Measurements from ENCODE around the gene KLHL7.
"Not testable (repeated sequence)": the region's sequence is repeated elsewhere in the genome, so short reads cannot be mapped to it uniquely, and the experiment has no call there.

The KLHL7 gene

GRCh38 chr7:23183279-23184012, 77.9 kb downstream of the KLHL7 start:
- no peak for DNase-seq (ENCODE audit: low read depth)

GRCh38 chr7:23184291-23184690, 78.7 kb downstream of the KLHL7 start:
- no peak for DNase-seq (ENCODE audit: low read depth)

- DNase-seq (ENCODE audit: low read depth) = no peak
Measured at GRCh38 chr7:23184709-23185359, 79.2 kb downstream of the KLHL7 start.

GRCh38 chr7:23185980-23186379, 80.4 kb downstream of the KLHL7 start:
- DNase-seq (ENCODE audit: low read depth) = no peak

- no peak for DNase-seq (ENCODE audit: low read depth)
Measured at GRCh38 chr7:23191022-23191421, 85.4 kb downstream of the KLHL7 start.

- DNase-seq (ENCODE audit: low read depth) = not testable (repeated sequence)
Measured at GRCh38 chr7:23193650-23194227, 88.2 kb downstream of the KLHL7 start.

- no peak for DNase-seq (ENCODE audit: low read depth)
Measured at GRCh38 chr7:23196306-23196705, 90.7 kb downstream of the KLHL7 start.

GRCh38 chr7:23197745-23198144, 92.2 kb downstream of the KLHL7 start:
- not testable (repeated sequence) for DNase-seq (ENCODE audit: low read depth)

GRCh38 chr7:23200331-23200730, 94.7 kb downstream of the KLHL7 start:
- DNase-seq (ENCODE audit: low read depth) = no peak

- no peak for DNase-seq (ENCODE audit: low read depth)
Measured at GRCh38 chr7:23204241-23204640, 98.7 kb downstream of the KLHL7 start.

GRCh38 chr7:23205577-23205908, 100.0 kb downstream of the KLHL7 start:
- no peak for DNase-seq (ENCODE audit: low read depth)

- no peak for DNase-seq (ENCODE audit: low read depth)
Measured at GRCh38 chr7:23205909-23206767, 100.6 kb downstream of the KLHL7 start.

GRCh38 chr7:23207021-23207420, 101.4 kb downstream of the KLHL7 start:
- DNase-seq (ENCODE audit: low read depth) = no peak

GRCh38 chr7:23207884-23208283, 102.3 kb downstream of the KLHL7 start:
- DNase-seq (ENCODE audit: low read depth) = no peak

GRCh38 chr7:23208316-23208715, 102.7 kb downstream of the KLHL7 start:
- DNase-seq (ENCODE audit: low read depth) = no peak

GRCh38 chr7:23210506-23210905, 104.9 kb downstream of the KLHL7 start:
- no peak for DNase-seq (ENCODE audit: low read depth)

GRCh38 chr7:23211589-23211988, 106.0 kb downstream of the KLHL7 start:
- DNase-seq (ENCODE audit: low read depth) = no peak

- no peak for DNase-seq (ENCODE audit: low read depth)
Measured at GRCh38 chr7:23212395-23212794, 106.8 kb downstream of the KLHL7 start.

GRCh38 chr7:23212841-23213240, 107.3 kb downstream of the KLHL7 start:
- DNase-seq (ENCODE audit: low read depth) = no peak

GRCh38 chr7:23213755-23214154, 108.2 kb downstream of the KLHL7 start:
- DNase-seq (ENCODE audit: low read depth) = no peak

- no peak for DNase-seq (ENCODE audit: low read depth)
Measured at GRCh38 chr7:23214423-23214822, 108.8 kb downstream of the KLHL7 start.

- DNase-seq (ENCODE audit: low read depth) = no peak
Measured at GRCh38 chr7:23214938-23215337, 109.4 kb downstream of the KLHL7 start.

- DNase-seq (ENCODE audit: low read depth) = no peak
Measured at GRCh38 chr7:23216021-23216420, 110.4 kb downstream of the KLHL7 start.
